Measurements from ENCODE around the gene KRT4. TPM values are rescaled to one million over a fixed set of nuclear protein-coding genes. Genes with fewer than 3 reads are reported as not detected.

Gene KRT4
- total RNA-seq, 2 experiments from 2014 or later: not detected

DNA sequence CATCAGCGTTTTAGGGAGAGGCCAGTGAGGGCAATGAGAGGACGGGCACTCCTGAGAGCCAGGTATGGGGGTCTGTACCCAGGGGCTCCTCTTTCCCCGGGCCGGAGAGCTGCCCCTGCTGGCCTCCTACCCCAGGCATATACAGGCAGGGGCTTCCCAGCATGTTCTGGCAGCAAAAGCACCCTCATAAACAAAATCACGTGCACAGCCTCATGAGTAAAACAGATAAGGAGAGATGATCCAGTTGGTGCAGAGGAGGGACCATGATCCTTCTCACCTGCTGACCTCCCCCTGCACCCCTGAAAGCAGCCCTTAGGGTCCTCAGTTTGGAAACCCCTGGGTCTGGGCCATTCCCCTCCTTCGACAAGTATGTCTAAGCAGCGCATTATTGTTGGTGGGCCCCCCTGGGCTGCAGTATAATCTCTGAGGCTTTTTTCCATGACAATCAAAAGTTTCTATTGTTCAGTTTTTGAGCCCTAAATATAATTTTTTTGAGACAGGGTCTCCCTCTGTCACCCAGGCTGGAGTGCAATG lies 5.0 kb upstream of the KRT4 start:
- H3K4me1 ChIP-seq (ENCODE audit: insufficient read depth, low read length, poor library complexity, severe bottlenecking): no peaks in the 10 kb centered on the region
- no peaks in the 10 kb centered on the region for H3K36me3 ChIP-seq (ENCODE audit: insufficient read depth, low read length)
- BruUV-seq (replicated peaks): no TSS peak
- DNase-seq (ENCODE audit: low spot score): no peak
- intact Hi-C loops (cut with micrococcal nuclease; ENCODE audit: unreplicated experiment): no loop called here
- no peaks in the 10 kb centered on the region for H4K20me1 ChIP-seq (ENCODE audit: insufficient read depth, low read length)
- no peak overlapping the region for H3K27ac ChIP-seq (ENCODE audit: low read depth, low read length, poor library complexity, severe bottlenecking)
- H2AFZ ChIP-seq (ENCODE audit: low read length): no peak overlapping the region
- no peaks in the 10 kb centered on the region for H3K79me2 ChIP-seq (ENCODE audit: insufficient read depth, low read depth, low read length)
- H3K9me3 ChIP-seq (ENCODE audit: low read length): no peaks in the 10 kb centered on the region
- TF ChIP-seq EZH2phosphoT487 (IDR thresholded peaks at IDR 0.05; ENCODE audit: borderline replicate concordance, low read depth, low read length) (no peak), CTCF (conservative IDR thresholded peaks at IDR 0.05; ENCODE audit: low read length) (no peak)
- H3K9me2 ChIP-seq (ENCODE audit: insufficient read depth, low read length): no peaks in the 10 kb centered on the region
- no peak overlapping the region for H3K4me3 ChIP-seq (ENCODE audit: low read depth, low read length, poor library complexity, severe bottlenecking)
- CTCF ChIA-PET (ENCODE audit: unreplicated experiment): no interaction called here
- POLR2A ChIA-PET: no interaction called here
- H3K4me2 ChIP-seq (ENCODE audit: low read length): no peak overlapping the region

- ChIA-PET POLR2A (interaction anchor here (0.6 kb wide), 1 partner anchor 1897 kb away, joined by 3 read pairs; no protein-coding TSS in a partner anchor), CTCF (ENCODE audit: unreplicated experiment) (no interaction called here)
- H3K36me3 ChIP-seq (ENCODE audit: insufficient read depth, low read length): no peaks in the 10 kb centered on the region
- no peaks in the 10 kb centered on the region for H3K9me3 ChIP-seq (ENCODE audit: low read length)
- TF ChIP-seq EZH2phosphoT487 (IDR thresholded peaks at IDR 0.05; ENCODE audit: borderline replicate concordance, low read depth, low read length) (no peak), CTCF (conservative IDR thresholded peaks at IDR 0.05; ENCODE audit: low read length) (no peak)
- H3K79me2 ChIP-seq (ENCODE audit: insufficient read depth, low read depth, low read length): no peaks in the 10 kb centered on the region
- H3K27ac ChIP-seq (ENCODE audit: low read depth, low read length, poor library complexity, severe bottlenecking): no peak overlapping the region
- H3K4me1 ChIP-seq (ENCODE audit: insufficient read depth, low read length, poor library complexity, severe bottlenecking): no peaks in the 10 kb centered on the region
- no peak for DNase-seq (ENCODE audit: low spot score)
- no peak overlapping the region for H3K4me2 ChIP-seq (ENCODE audit: low read length)
- H4K20me1 ChIP-seq (ENCODE audit: insufficient read depth, low read length): no peaks in the 10 kb centered on the region
- H3K9me2 ChIP-seq (ENCODE audit: insufficient read depth, low read length): no peaks in the 10 kb centered on the region
- no TSS peak for BruUV-seq (replicated peaks)
- no peak overlapping the region for H3K4me3 ChIP-seq (ENCODE audit: low read depth, low read length, poor library complexity, severe bottlenecking)
- intact Hi-C loops (cut with micrococcal nuclease; ENCODE audit: unreplicated experiment): no loop called here
- H2AFZ ChIP-seq (ENCODE audit: low read length): no peak overlapping the region
These were observed 4.5 kb upstream of the KRT4 start for GRCh38 chr12:52818388-52818787.

DNA sequence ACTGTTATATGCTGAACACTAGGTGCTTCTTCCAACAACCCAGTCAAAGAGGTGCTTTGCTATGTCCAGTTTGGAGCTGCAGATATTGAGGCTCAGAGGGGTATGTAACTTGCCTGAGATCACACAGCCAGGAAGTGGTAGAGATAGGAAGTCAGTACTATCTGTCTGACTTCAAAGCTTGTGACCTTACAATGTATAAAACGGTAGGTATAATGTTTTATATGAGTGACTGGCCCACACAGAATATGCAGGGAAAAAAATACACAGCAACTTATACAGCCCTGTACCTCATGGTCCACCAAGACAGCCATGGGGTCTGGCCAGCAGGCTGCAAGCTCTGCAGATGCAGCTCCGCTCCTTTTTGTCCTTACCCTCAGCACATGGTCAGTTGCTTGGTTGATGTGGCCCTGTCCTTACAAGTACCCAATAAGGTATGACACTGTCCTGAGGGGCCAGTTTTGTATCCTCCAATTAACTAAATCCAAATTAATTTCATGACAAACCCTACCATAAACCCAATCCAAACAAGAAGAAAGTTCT lies 3.9 kb upstream of the KRT4 start:
- no TSS peak for BruUV-seq (replicated peaks)
- CTCF ChIA-PET (ENCODE audit: unreplicated experiment): no interaction called here

More for the DNA sequence above, 3.9 kb upstream of the KRT4 start:
- Histone ChIP-seq H3K4me2 (ENCODE audit: low read length) (no peak overlapping the region), H3K4me1 (ENCODE audit: insufficient read depth, low read length, poor library complexity, severe bottlenecking) (no peaks in the 10 kb centered on the region), H2AFZ (ENCODE audit: low read length) (no peak overlapping the region), H3K36me3 (ENCODE audit: insufficient read depth, low read length) (no peaks in the 10 kb centered on the region), H3K4me3 (ENCODE audit: low read depth, low read length, poor library complexity, severe bottlenecking) (no peak overlapping the region), H3K27ac (ENCODE audit: low read depth, low read length, poor library complexity, severe bottlenecking) (no peak overlapping the region), H4K20me1 (ENCODE audit: insufficient read depth, low read length) (no peaks in the 10 kb centered on the region), H3K9me3 (ENCODE audit: low read length) (no peaks in the 10 kb centered on the region), H3K9me2 (ENCODE audit: insufficient read depth, low read length) (no peaks in the 10 kb centered on the region), H3K79me2 (ENCODE audit: insufficient read depth, low read depth, low read length) (no peaks in the 10 kb centered on the region)
- POLR2A ChIA-PET: interaction anchor here (0.6 kb wide), 1 partner anchor 1896 kb away, joined by 3 read pairs; no protein-coding TSS in a partner anchor
- TF ChIP-seq EZH2phosphoT487 (IDR thresholded peaks at IDR 0.05; ENCODE audit: borderline replicate concordance, low read depth, low read length): no peak
- intact Hi-C loops (cut with micrococcal nuclease; ENCODE audit: unreplicated experiment): no loop called here
- no peak for DNase-seq (ENCODE audit: low spot score)
